Endothelial cell of umbilical vein (primary cell): Measurements from ENCODE around the gene RIMS3. TPM values are rescaled to one million over a fixed set of nuclear protein-coding genes. Genes with fewer than 3 reads are reported as not detected.
A peak's percentile ranks its signal among the peaks of the same experiment; 100 is the strongest.

Experiments used
- BruUV-seq: library from RNA; stranded (reverse); fragments of 400-500 nt; replicated peaks from 2 replicates; lab custom pipeline; 2021; lab: Mats Ljungman, UMichigan
- CTCF ChIA-PET: fragments of 300-600, 350-600 bp; sonication (Branson Sonifier 250); formaldehyde crosslinking; loops from one replicate; lab custom pipeline; 2021; ENCODE audit warnings: antibody characterized with exemption, inconsistent platforms; lab: Charles Lee
- POLR2A ChIA-PET: fragments of 300-600, 350-600 bp; sonication (Branson Sonifier 250); formaldehyde crosslinking; loops from one replicate; lab custom pipeline; 2021; ENCODE audit warnings: antibody characterized with exemption, inconsistent platforms; lab: Charles Lee
- DNase-seq: peaks from one replicate; pipeline ENCODE4 v3.0.0-alpha.2; 2011; ENCODE audit warnings: low read depth, low spot score
- FAIRE-seq: peaks from 2 replicates; lab custom pipeline; 2011; peaks lifted over from hg19 to GRCh38; lab: Jason Lieb, UNC
- H2AFZ ChIP-seq: 2 replicates; pipeline ENCODE4 v1.6.0; 2012; ENCODE audit warnings: low read depth, low read length, control low read depth, inconsistent platforms
- H3K27ac ChIP-seq: 2 replicates; pipeline ENCODE4 v1.5.1; 2011; ENCODE audit warnings: low read depth, mild to moderate bottlenecking, control low read depth, low read length, moderate library complexity; ENCODE audit not compliant: insufficient read depth
- H3K27me3 ChIP-seq, 2 experiments: 2 replicates each; pipeline versions ENCODE4 v1.6.0 to v1.6.1; 2011; ENCODE audit warnings: low read length in 2 of 2, mixed read lengths in 1 of 2; ENCODE audit not compliant: control insufficient read depth in 2 of 2, insufficient read depth in 2 of 2
- H3K36me3 ChIP-seq, 2 experiments: 2 replicates in 1 of 2; 3 replicates in 1 of 2; pipeline ENCODE4 v1.5.1; 2011; ENCODE audit warnings: low read length in 2 of 2, mild to moderate bottlenecking in 1 of 2, moderate library complexity in 1 of 2; ENCODE audit not compliant: control insufficient read depth in 2 of 2, insufficient read depth in 2 of 2; ENCODE audit errors: extremely low read depth in 1 of 2
- H3K4me1 ChIP-seq: 3 replicates; pipeline ENCODE4 v1.5.1; 2011; ENCODE audit warnings: mild to moderate bottlenecking, low read length; ENCODE audit not compliant: control insufficient read depth, insufficient read depth; ENCODE audit errors: extremely low read depth
- H3K4me2 ChIP-seq: 2 replicates; pipeline ENCODE4 v1.6.1; 2011; ENCODE audit warnings: low read length, control low read depth, mixed read lengths; ENCODE audit not compliant: insufficient read depth
- H3K4me3 ChIP-seq, 3 experiments: fragments of 200-600 bp in 1 of 3; sonication (generic), shearing (Covaris generic) in 1 of 3; replicated peaks in 1 of 3; 2 replicates each; pipeline ENCODE4 v1.5.1; 2011 to 2016; ENCODE audit warnings: control low read depth in 3 of 3, low read length in 3 of 3, mild to moderate bottlenecking in 2 of 3, inconsistent platforms in 1 of 3, low read depth in 1 of 3, moderate library complexity in 1 of 3; ENCODE audit not compliant: insufficient read depth in 1 of 3
- H3K79me2 ChIP-seq: 2 replicates; pipeline ENCODE4 v1.6.0; 2012; ENCODE audit warnings: low read length, inconsistent platforms; ENCODE audit not compliant: control insufficient read depth, insufficient read depth
- H3K9ac ChIP-seq: replicated peaks from 2 replicates; pipeline ENCODE3; 2011; ENCODE audit warnings: low read length, control low read depth; ENCODE audit not compliant: insufficient read depth; ENCODE audit errors: extremely low read depth
- H3K9me1 ChIP-seq: replicated peaks from 3 replicates; pipeline ENCODE4 v1.6.0; 2011; ENCODE audit warnings: mild to moderate bottlenecking, low read length; ENCODE audit not compliant: control insufficient read depth, insufficient read depth; ENCODE audit errors: extremely low read depth
- H3K9me3 ChIP-seq: replicated peaks from 2 replicates; pipeline ENCODE4 v1.5.1; 2012; ENCODE audit warnings: low read length, inconsistent platforms; ENCODE audit not compliant: control insufficient read depth, insufficient read depth
- H4K20me1 ChIP-seq: replicated peaks from 2 replicates; pipeline ENCODE3; 2011; ENCODE audit warnings: mild to moderate bottlenecking, low read length; ENCODE audit not compliant: control insufficient read depth, insufficient read depth; ENCODE audit errors: extremely low read depth
- CTCF ChIP-seq, 2 donors: IDR thresholded peaks; 1 replicate in 1 of 2; 2 replicates in 1 of 2; pipeline ENCODE4 v1.5.1; 2011; ENCODE audit warnings: low read length in 2 of 2, mild to moderate bottlenecking in 2 of 2, moderate library complexity in 2 of 2, control low read depth in 1 of 2, inconsistent platforms in 1 of 2, low read depth in 1 of 2; ENCODE audit not compliant: insufficient read depth in 1 of 2; ENCODE audit errors: extremely low read depth in 1 of 2
- FOS ChIP-seq: IDR thresholded peaks from 2 replicates; pipeline ENCODE4 v1.6.1; 2011; ENCODE audit warnings: mild to moderate bottlenecking, low read length, moderate library complexity, borderline replicate concordance; ENCODE audit not compliant: insufficient read depth
- GATA2 ChIP-seq: IDR thresholded peaks from 2 replicates; pipeline ENCODE4 v1.7.0; 2011; ENCODE audit warnings: low read depth, mild to moderate bottlenecking, moderate library complexity, mixed read lengths, low read length; ENCODE audit not compliant: insufficient read length, insufficient read depth
- JUN ChIP-seq: IDR thresholded peaks from 2 replicates; pipeline ENCODE4 v1.6.1; 2011; ENCODE audit warnings: borderline replicate concordance, low read depth; ENCODE audit not compliant: insufficient read length, insufficient read depth
- MAX ChIP-seq: IDR thresholded peaks from 2 replicates; pipeline ENCODE4 v1.6.1; 2011; ENCODE audit not compliant: insufficient read depth, insufficient read length
- MYC ChIP-seq: IDR thresholded peaks from one replicate; pipeline ENCODE4 v1.6.1; 2011; ENCODE audit warnings: mild to moderate bottlenecking, low read depth, low read length
- POLR2A ChIP-seq: IDR thresholded peaks from 2 replicates; pipeline ENCODE4 v1.6.1; 2012; ENCODE audit warnings: low read depth, mild to moderate bottlenecking, control low read depth, low read length
- POLR2AphosphoS5 ChIP-seq: IDR thresholded peaks from 2 replicates; pipeline ENCODE4 v1.6.1; 2012; ENCODE audit warnings: low read depth, mild to moderate bottlenecking, control low read depth, low read length, moderate library complexity; ENCODE audit not compliant: insufficient read depth
- dilution Hi-C: fragments of 300-500 bp; cut with MboI; formaldehyde crosslinking; loops from one replicate; pipeline ENCODE4 v1.15.0; 2019; ENCODE audit warnings: low sequenced_read_pairs; ENCODE audit not compliant: extremely low pct_ligation_motif_present
- intact Hi-C: fragments of 100-400 bp; cut with micrococcal nuclease; formaldehyde crosslinking; loops from one replicate; pipeline ENCODE4 v1.10.0; 2022
- polyA plus RNA-seq, 4 experiments: library from polyadenylated mRNA; depleted of rRNA in 3 of 4; stranded (reverse) in 3 of 4; unstranded in 1 of 4; fragments of >200 nt; gene quantifications; 2 replicates each; pipeline versions ENCODE4 v1.2.1 to v1.2.3, GENCODE V29; 2011 to 2012; ENCODE audit warnings: missing spikeins in 1 of 4
- total RNA-seq: library from RNA; stranded (reverse); gene quantifications from 2 replicates; pipeline ENCODE4 v1.2.3, GENCODE V29; 2021

Gene RIMS3
- total and polyA plus RNA-seq, 2 donors (not counting 3 experiments of a cell fraction or from before 2014, with no cell fraction given): 0.14 to 0.15 TPM

GRCh38 chr1:40704817-40705733 lies 39.6 kb upstream of the RIMS3 start:
- Histone ChIP-seq H3K9me3 (no peaks in the 10 kb centered on the region), H3K27me3 (no peaks in the 10 kb centered on the region), H3K9ac (no peak overlapping the region), H3K4me1 (peaks cover 5% of the 10 kb centered on the region), H2AFZ (no peak overlapping the region), H3K79me2 (peaks cover 28% of the 10 kb centered on the region), H4K20me1 (peaks cover 3% of the 10 kb centered on the region), H3K27ac (no peak overlapping the region), H3K4me3 (no peak overlapping the region), H3K36me3 (no peaks in the 10 kb centered on the region), H3K9me1 (no peaks in the 10 kb centered on the region), H3K4me2 (no peak overlapping the region)
- DNase-seq (no peak), FAIRE-seq (no peak)
- ChIA-PET POLR2A (no interaction called here), CTCF (no interaction called here)
- TF ChIP-seq GATA2: no peak
- TF ChIP-seq FOS: no peak
- no peak for TF ChIP-seq MYC
- no peak for TF ChIP-seq POLR2AphosphoS5
- no peak for TF ChIP-seq POLR2A
- no peak for TF ChIP-seq JUN
- intact Hi-C loops: no loop called here
- dilution Hi-C loops: no loop called here
- BruUV-seq: no TSS peak

GRCh38 chr1:40703316-40703715 lies 37.8 kb upstream of the RIMS3 start:
- H3K27me3 ChIP-seq: no peaks in the 10 kb centered on the region
- no peak overlapping the region for H3K4me2 ChIP-seq
- dilution Hi-C loops: no loop called here
- no TSS peak for BruUV-seq
- DNase-seq (peak; percentile 20), FAIRE-seq (no peak)
- no peak overlapping the region for H3K4me3 ChIP-seq
- TF ChIP-seq JUN: no peak
- no peak for TF ChIP-seq MAX
- no peak for TF ChIP-seq MYC
- no peak for TF ChIP-seq POLR2AphosphoS5
- no peak for TF ChIP-seq GATA2
- peak; percentile 48 for TF ChIP-seq FOS
- TF ChIP-seq CTCF (IDR thresholded peaks at IDR 0.05; ENCODE audit: extremely low read depth in 1 of 2, insufficient read depth in 1 of 2, low read depth in 1 of 2, low read length in 2 of 2): no peak
- H2AFZ ChIP-seq: no peak overlapping the region
- H3K9me1 ChIP-seq: no peaks in the 10 kb centered on the region
- no peak overlapping the region for H3K27ac ChIP-seq
- ChIA-PET POLR2A (interaction anchor here (0.7 to 1.4 kb wide), 2 partner anchors 12 to 44 kb away, joined by 5 to 14 read pairs; partner anchors contain the start of gene NFYC), CTCF (interaction anchor here (0.6 to 2.0 kb wide), 10 partner anchors 9 to 311 kb away, joined by 3 to 18 read pairs (median 4); partner anchors contain the start of gene NFYC)
- H3K9me3 ChIP-seq: no peaks in the 10 kb centered on the region
- no peak overlapping the region for H3K9ac ChIP-seq
- H3K79me2 ChIP-seq: peaks cover 35% of the 10 kb centered on the region
- H3K36me3 ChIP-seq: no peaks in the 10 kb centered on the region
- H3K4me1 ChIP-seq: peaks cover 5% of the 10 kb centered on the region
- intact Hi-C loops: no loop called here
- peaks cover 3% of the 10 kb centered on the region for H4K20me1 ChIP-seq
